Stomach (tissue), 9 donors: ENCODE measurements around the gene CD320. TPM values are rescaled to one million over a fixed set of nuclear protein-coding genes. Genes with fewer than 3 reads are reported as not detected.
A peak's percentile ranks its signal among the peaks of the same experiment; 100 is the strongest.

ENCODE experiments used
- DNase-seq, 2 donors: peaks; one replicate each; pipeline versions ENCODE4 v3.0.0 to v3.0.0-alpha.2; 2013 to 2019
- H3K27ac ChIP-seq, 5 donors: fragments of 200-600 bp in 4 of 5; sonication (generic) in 4 of 5; one replicate each; pipeline ENCODE4 v1.5.1; 2013 to 2019; ENCODE audit warnings: mild to moderate bottlenecking in 1 of 5, moderate library complexity in 1 of 5
- H3K27me3 ChIP-seq, 3 donors: fragments of 200-600 bp; sonication (generic); one replicate each; pipeline ENCODE4 v1.5.1; 2017 to 2019; ENCODE audit warnings: mixed run types in 1 of 3
- H3K36me3 ChIP-seq, 4 donors: fragments of 200-600 bp; sonication (generic); 1 replicate in 3 of 4; 2 replicates in 1 of 4; pipeline ENCODE4 v1.5.1; 2016 to 2019
- H3K4me1 ChIP-seq, 4 donors: fragments of 200-600 bp; sonication (generic); one replicate each; pipeline ENCODE4 v1.5.1; 2016 to 2019
- H3K4me3 ChIP-seq, 4 donors: fragments of 200-600 bp; sonication (generic) in 3 of 4; one replicate each; pipeline ENCODE4 v1.5.1; 2016 to 2019; ENCODE audit warnings: mild to moderate bottlenecking in 1 of 4
- H3K9me3 ChIP-seq, 4 donors: fragments of 200-600 bp; sonication (generic); one replicate each; pipeline ENCODE4 v1.5.1; 2016 to 2019
- EP300 ChIP-seq: sonication (generic); formaldehyde crosslinking; IDR thresholded peaks from one replicate; pipeline ENCODE4 v1.6.1; 2017; ENCODE audit warnings: antibody characterized with exemption
- POLR2A ChIP-seq, 4 donors: fragments of 450-650 bp; IDR thresholded peaks; one replicate each; pipeline ENCODE4 v1.6.1; 2016; ENCODE audit warnings: antibody characterized with exemption in 4 of 4, control low read depth in 2 of 4, mild to moderate bottlenecking in 1 of 4, moderate library complexity in 1 of 4
- POLR2AphosphoS5 ChIP-seq, 3 donors: sonication (generic); formaldehyde crosslinking; IDR thresholded peaks; one replicate each; pipeline ENCODE4 v1.6.1; 2016; ENCODE audit warnings: antibody characterized with exemption in 3 of 3
- WGBS, 5 donors: extraction: QIAGEN DNeasy Blood & Tissue Kit in 3 of 5; methylation state at CpG; one replicate each; pipeline versions ENCODE4 v1.1.5 to v1.1.7; 2013 to 2018; 5-methylcytosine and 5-hydroxymethylcytosine counted together
- intact Hi-C: fragments of 100-400 bp; cut with DNase I; formaldehyde crosslinking; loops from one replicate; pipeline ENCODE4 v1.15.1; 2023; ENCODE audit warnings: low total_unique reads
- polyA plus RNA-seq, 3 donors: library from polyadenylated mRNA; stranded (reverse); fragments of 200-250 nt; gene quantifications; one replicate each; pipeline ENCODE4 v1.2.3, GENCODE V29; 2013
- total RNA-seq, 5 donors: library from RNA; depleted of rRNA; stranded (reverse); fragments of >200 nt; gene quantifications; one replicate each; pipeline versions ENCODE4 v1.1.0 to v1.2.3, GENCODE V29; 2014 to 2016
- TF ChIP-seq, protein P1 (sequence below), 7 experiments: fragments of 450-650 bp in 4 of 7; fragments of 200-600 bp in 3 of 7; sonication (generic) in 3 of 7; IDR thresholded peaks; one replicate each; pipeline ENCODE4 v1.5.1; 2016 to 2019; ENCODE audit warnings: antibody characterized with exemption in 7 of 7, control low read depth in 2 of 7, mild to moderate bottlenecking in 1 of 7
- donor health status: healthy with polysubstance abuse.
- donor health status: Bipolar disorder and iron deficiency.
- donor health status: healthy.

The CD320 gene
- total and polyA plus RNA-seq, 8 donors = 13.0 to 108 (median 22.6) TPM

- Histone ChIP-seq H3K36me3 (no peaks in the 10 kb centered on the region), H3K9me3 (no peaks in the 10 kb centered on the region), H3K4me3 (no peak overlapping the region), H3K27ac (peak overlapping the region in 4 of 5 donors; percentile 4 to 85 (median 61)), H3K27me3 (peaks cover 0 to 90% (median 20%) of the 10 kb centered on the region in 3 donors), H3K4me1 (peaks cover 10 to 24% (median 19%) of the 10 kb centered on the region in 4 donors)
- WGBS, 5 donors = 28 to 36% (median 31%) methylated on average over 15 of the region's 15 CpGs
- peak; percentile 70 for TF ChIP-seq EP300
- no peak for TF ChIP-seq POLR2A (IDR thresholded peaks at IDR 0.05)
- TF ChIP-seq POLR2AphosphoS5 (IDR thresholded peaks at IDR 0.05) = peak; percentile 21 to 66 (median 60)
- intact Hi-C loops = no loop called here
- peak; percentile 37 to 74 for DNase-seq
These were observed 32.4 kb upstream of the CD320 start for GRCh38 chr19:8340341-8341096.

- Histone ChIP-seq H3K27me3 (peaks cover 12 to 92% (median 34%) of the 10 kb centered on the region in 3 donors), H3K27ac (no peak overlapping the region), H3K4me3 (no peak overlapping the region), H3K36me3 (no peaks in the 10 kb centered on the region), H3K9me3 (no peaks in the 10 kb centered on the region), H3K4me1 (peaks cover 20 to 41% (median 36%) of the 10 kb centered on the region in 4 donors)
- DNase-seq = no peak
- 50 to 69% (median 63%) methylated on average over 6 of the region's 6 CpGs for WGBS, 5 donors
- no peak for TF ChIP-seq EP300
- TF ChIP-seq POLR2A (IDR thresholded peaks at IDR 0.05) = no peak
- TF ChIP-seq, protein P1, sequence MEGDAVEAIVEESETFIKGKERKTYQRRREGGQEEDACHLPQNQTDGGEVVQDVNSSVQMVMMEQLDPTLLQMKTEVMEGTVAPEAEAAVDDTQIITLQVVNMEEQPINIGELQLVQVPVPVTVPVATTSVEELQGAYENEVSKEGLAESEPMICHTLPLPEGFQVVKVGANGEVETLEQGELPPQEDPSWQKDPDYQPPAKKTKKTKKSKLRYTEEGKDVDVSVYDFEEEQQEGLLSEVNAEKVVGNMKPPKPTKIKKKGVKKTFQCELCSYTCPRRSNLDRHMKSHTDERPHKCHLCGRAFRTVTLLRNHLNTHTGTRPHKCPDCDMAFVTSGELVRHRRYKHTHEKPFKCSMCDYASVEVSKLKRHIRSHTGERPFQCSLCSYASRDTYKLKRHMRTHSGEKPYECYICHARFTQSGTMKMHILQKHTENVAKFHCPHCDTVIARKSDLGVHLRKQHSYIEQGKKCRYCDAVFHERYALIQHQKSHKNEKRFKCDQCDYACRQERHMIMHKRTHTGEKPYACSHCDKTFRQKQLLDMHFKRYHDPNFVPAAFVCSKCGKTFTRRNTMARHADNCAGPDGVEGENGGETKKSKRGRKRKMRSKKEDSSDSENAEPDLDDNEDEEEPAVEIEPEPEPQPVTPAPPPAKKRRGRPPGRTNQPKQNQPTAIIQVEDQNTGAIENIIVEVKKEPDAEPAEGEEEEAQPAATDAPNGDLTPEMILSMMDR (IDR thresholded peaks at IDR 0.05) = no peak
- no peak for TF ChIP-seq POLR2AphosphoS5 (IDR thresholded peaks at IDR 0.05)
- intact Hi-C loops = no loop called here
These were observed 30.7 kb upstream of the CD320 start for GRCh38 chr19:8338835-8339234.

- peak in 1 of 2 donors; percentile 22 for DNase-seq
- Histone ChIP-seq H3K4me3 (no peak overlapping the region), H3K27me3 (peaks cover 23 to 92% (median 37%) of the 10 kb centered on the region in 3 donors), H3K4me1 (peaks cover 27 to 41% (median 36%) of the 10 kb centered on the region in 4 donors), H3K27ac (no peak overlapping the region), H3K9me3 (no peaks in the 10 kb centered on the region), H3K36me3 (no peaks in the 10 kb centered on the region)
- intact Hi-C loops = no loop called here
- TF ChIP-seq POLR2A (IDR thresholded peaks at IDR 0.05) = no peak
- 55 to 91% (median 62%) methylated on average over 7 of the region's 7 CpGs for WGBS, 5 donors
These were observed 29.6 kb upstream of the CD320 start for GRCh38 chr19:8337728-8338127.

- Histone ChIP-seq H3K4me1 (peaks cover 20 to 39% (median 32%) of the 10 kb centered on the region in 4 donors), H3K9me3 (no peaks in the 10 kb centered on the region), H3K4me3 (no peak overlapping the region), H3K27me3 (peaks cover 24 to 90% (median 30%) of the 10 kb centered on the region in 3 donors), H3K27ac (no peak overlapping the region), H3K36me3 (no peaks in the 10 kb centered on the region)
- intact Hi-C loops = no loop called here
- TF ChIP-seq, protein P1 (IDR thresholded peaks at IDR 0.05) = no peak
- no peak for DNase-seq
- 54 to 63% (median 59%) methylated on average over 8 of the region's 8 CpGs for WGBS, 5 donors
These were observed 28.5 kb upstream of the CD320 start for GRCh38 chr19:8336660-8337059.

DNA sequence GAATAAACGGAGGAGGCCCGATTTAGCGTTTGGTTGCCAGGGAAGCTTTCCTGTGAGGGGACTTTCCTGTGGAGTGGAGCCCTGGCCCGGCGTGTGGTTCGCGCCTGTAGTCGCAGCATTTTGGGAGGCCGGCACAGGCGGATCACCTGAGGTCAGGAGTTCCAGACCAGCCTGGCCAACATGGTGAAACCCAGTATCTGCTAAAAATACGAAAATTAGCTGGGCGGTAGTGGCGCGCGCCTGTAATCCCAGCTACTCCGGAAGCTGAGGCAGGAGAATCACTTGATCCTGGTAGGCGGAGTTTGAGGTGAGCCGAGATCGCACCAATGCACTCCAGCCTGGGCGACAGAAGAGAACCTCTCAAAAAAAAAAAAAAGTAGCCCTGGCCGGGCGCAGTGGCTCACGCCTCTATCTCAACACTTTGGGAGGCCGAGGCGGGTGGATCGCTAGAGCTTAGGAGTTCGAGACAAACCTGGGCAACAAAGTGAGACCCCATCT lies 28.0 kb upstream of the CD320 start:
- peak overlapping the region in 1 of 4 donors; percentile 41 for H3K4me3 ChIP-seq
- H3K4me1 ChIP-seq = peaks cover 20 to 39% (median 32%) of the 10 kb centered on the region in 4 donors
- intact Hi-C loops = no loop called here
- no peak for TF ChIP-seq POLR2A (IDR thresholded peaks at IDR 0.05)
- TF ChIP-seq, protein P1 (IDR thresholded peaks at IDR 0.05) = no peak
- no peak for TF ChIP-seq EP300
- no peak for TF ChIP-seq POLR2AphosphoS5 (IDR thresholded peaks at IDR 0.05)
- H3K36me3 ChIP-seq = no peaks in the 10 kb centered on the region
- DNase-seq = no peak
- no peak overlapping the region for H3K27ac ChIP-seq
- no peaks in the 10 kb centered on the region for H3K9me3 ChIP-seq
- 26 to 39% (median 33%) methylated on average over 23 to 27 of the region's 27 CpGs for WGBS, 5 donors
- H3K27me3 ChIP-seq = peaks cover 24 to 90% (median 30%) of the 10 kb centered on the region in 3 donors
